GM20431 (cell line): Measurements from ENCODE around the gene EYA2.

Experiments
- in situ Hi-C: fragments of 300-500 bp; cut with MseI, MboI; formaldehyde crosslinking; loops from one replicate; pipeline ENCODE4 v1.15.0; 2020; ENCODE audit warnings: low sequenced_read_pairs; ENCODE audit not compliant: unreplicated experiment

The EYA2 gene

DNA sequence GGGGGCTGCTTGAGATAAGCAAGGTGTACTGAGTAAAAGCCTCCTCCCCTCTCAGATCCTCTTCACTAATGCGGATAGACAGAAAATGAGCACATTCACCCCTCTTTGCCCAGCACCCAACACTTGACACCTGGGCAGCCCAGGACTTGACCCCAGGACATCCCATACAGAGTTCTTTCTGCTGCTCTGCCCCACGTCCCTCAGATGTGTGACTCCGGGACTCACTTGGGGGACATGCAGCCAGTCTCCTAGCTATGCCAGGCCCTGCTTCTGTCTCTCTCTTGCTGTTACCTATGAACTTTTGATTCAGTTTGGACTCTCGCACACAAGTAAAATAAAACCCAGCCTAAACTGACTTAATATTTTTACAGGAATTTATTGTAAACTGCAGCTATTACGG lies 159.9 kb downstream of the EYA2 start:
- in situ Hi-C loops = no loop called here

- in situ Hi-C loops = no loop called here
These were observed 160.3 kb downstream of the EYA2 start for GRCh38 chr20:47054945-47055344.

- in situ Hi-C loops = no loop called here
These were observed 161.2 kb downstream of the EYA2 start for GRCh38 chr20:47055699-47056369.

DNA sequence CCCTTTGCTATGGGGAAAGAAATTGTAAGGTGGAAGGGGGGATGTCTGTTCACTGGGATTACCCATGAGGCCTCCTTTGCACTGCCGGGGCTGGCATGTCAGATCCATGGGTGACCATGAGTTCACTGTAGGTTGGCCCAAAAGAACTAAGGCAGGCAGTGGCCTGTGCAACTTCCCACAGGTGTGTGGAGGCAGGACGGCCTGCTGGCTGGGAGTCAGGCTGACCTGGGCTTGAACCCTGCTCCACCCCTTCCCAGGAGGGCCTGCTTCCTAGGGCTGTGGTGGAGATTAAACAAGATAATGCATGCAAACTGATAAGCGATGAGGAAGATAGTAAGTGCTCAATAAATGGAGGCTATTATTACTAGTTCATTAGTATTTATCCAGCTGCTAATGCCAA lies 163.0 kb downstream of the EYA2 start:
- in situ Hi-C loops = no loop called here

GRCh38 chr20:47058236-47058635 lies 163.6 kb downstream of the EYA2 start:
- in situ Hi-C loops = no loop called here

DNA sequence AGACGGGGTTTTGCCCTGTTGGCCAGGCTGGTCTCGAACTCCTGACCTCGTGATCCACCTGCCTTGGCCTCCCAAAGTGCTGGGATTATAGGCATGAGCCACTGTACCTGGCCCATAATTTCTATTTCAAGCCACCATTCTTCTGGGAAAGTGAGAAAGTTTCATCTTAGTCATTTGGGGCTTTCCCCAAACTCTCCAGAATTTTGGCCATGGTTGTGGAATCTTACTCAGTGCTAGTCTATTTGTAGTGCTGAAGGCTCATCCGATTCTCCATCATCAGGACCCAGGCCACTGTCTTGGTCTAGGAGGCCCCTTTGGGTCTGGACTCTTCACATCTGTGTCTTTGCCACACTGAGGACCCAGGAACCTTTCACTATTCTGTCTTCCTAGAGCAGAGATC lies 164.9 kb downstream of the EYA2 start:
- in situ Hi-C loops = no loop called here

DNA sequence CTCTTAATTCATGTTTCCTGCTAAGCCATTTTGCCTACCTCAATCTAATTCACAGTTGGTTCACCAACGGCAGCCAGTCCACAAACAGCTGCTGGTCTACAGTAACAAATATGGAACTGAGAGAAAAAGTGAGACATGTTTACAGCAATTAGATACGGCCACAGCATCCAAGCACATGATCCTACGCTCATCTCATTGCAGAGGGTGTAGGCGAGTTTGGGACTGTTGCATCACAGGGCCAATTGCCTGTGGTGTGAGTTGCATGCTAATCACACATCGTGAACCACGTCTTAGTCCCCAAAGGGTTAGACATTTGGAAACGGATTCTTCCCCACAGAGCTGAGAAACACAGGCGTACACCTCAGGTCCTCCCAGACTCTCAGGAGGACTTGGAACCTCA lies 166.9 kb downstream of the EYA2 start:
- in situ Hi-C loops = no loop called here

- in situ Hi-C loops = no loop called here
These were observed 167.7 kb downstream of the EYA2 start for GRCh38 chr20:47062226-47062890.

DNA sequence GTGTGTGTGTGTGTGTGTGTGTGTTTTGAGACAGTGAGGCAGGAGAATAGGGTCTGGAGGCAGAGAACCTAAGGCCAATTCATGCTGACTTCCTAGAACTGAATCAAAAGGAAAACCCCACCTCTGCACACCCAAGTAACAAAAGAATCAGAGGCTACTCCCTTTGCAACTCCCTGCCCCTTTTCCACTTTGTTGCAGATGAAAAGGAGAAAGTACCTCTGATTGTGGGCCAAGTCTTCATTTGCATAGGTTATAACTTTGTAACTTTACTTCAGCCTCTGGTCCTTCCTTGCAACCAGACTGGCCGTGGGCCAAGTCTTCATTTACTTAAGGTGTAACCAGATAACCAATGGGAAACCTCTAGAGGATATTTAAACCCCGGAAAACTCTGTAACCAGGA lies 168.8 kb downstream of the EYA2 start:
- in situ Hi-C loops = no loop called here

DNA sequence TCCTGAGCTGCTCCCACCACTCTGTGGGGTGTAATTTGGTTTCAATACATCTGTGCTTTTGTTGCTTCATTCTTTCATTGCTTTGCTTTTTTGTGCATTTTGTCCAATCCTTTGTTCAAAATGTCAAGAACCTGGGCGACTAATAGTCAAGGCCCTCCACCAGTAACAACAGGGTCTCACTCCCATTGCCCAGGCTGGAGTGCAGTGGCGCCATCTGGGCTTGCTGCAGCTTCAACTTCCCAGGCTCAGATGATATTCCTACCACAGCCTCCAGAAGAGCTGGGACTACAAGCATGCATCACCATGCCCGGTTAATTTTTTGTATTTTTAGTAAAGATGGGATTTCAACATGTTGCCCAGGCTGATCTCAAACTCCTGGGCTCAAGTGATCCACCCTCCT lies 169.2 kb downstream of the EYA2 start:
- in situ Hi-C loops = no loop called here

DNA sequence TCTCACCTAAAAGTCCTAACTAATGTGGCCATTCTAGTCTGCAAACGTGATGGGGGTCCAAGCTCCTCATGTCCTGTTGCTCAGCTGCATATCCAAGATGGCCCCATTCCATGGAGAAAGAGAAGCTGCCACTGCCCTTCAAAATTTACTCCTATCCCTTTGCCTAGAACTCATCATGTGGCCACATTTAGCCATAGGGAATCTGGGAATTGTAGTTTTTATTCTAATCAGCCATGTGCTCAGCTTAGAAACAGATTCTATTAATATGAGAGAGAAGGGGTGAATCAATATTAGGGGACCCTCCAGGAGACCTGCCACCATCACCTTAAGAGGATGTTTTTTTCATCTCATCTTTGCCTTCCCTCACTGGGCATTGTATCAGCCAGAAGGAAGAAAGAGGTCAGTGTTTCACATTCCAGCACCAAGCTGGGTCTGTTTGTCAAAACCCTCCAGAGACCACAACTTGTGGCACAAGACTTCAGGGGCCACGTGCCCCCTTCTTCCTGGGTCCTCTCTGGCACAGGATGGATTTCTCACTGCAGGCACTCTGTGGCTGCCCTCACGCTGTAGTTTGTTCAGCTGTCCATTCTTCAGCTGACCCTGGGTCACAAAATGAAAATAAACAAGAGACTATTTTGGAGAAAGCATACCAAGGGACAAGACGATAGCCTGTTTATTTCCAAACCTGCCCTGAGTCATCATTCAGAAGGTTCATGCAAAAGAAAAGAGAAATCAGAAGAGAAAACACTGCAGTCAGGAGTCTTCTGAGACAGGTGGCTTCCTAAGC lies 172.0 kb downstream of the EYA2 start:
- in situ Hi-C loops = no loop called here

DNA sequence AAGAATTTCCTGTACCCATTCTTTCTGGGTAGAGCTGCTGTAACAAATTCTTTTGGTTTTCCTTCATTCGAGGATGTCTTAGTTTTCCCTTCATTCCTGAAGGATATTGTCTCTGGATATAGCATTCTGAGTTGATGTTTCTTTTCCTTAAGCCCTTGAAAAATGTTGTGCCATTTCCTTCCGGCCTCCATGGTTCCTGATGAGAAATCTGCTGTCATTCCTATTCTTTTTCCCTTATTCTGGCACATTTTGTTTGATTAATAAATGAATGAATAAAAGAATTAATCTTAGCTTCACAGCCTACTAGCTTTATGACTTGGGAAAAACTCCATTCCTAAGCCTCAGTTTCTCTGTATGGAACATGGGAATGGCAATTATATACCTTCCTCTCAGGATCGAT lies 173.1 kb downstream of the EYA2 start:
- in situ Hi-C loops = no loop called here

GRCh38 chr20:47070176-47070575 lies 175.5 kb downstream of the EYA2 start:
- in situ Hi-C loops = no loop called here

DNA sequence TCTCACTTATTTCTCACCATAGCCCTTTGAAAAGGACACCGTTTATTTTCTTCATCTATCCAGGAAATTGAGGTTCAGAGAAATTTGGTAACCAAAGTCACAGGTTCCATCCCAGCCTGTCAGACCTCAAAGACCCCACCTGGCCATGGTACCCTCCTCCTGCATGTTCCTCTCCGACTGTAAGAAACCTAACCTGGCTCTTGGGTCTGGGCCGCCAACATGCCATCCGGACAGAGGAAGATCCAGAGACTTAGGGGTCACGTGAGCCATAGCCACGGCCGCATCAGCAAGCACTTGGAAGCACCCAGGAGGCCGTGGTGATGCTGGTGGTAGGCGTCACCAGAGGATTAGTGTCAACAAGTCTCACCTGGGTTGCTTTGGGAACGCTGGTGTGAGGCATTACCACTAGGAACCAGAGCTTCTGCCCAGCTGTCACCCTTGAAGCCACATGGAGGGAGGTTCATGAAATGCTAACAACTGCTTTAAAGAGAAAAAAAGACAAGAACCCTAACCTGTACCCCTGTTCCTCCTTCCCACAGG lies 177.1 kb downstream of the EYA2 start:
- in situ Hi-C loops = no loop called here

GRCh38 chr20:47073766-47074475 lies 179.3 kb downstream of the EYA2 start:
- in situ Hi-C loops = no loop called here

DNA sequence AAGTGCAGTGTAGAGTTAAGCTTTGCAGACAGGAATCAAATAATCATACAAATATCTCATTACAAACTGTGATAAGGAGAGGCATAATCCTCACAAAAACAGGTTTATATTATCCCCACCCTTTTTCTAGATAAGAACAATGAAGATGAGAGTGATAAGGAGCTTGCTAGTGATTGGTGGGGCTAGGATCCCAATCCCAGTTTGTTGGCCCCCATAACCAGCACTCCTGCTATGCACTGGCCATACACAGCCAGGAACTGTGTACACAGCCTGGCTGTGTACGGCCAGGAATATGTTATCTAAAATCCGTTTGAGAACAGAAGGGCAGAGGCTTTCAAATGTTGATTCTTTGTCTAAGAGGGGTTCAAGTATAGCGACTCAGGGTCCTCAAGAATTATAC lies 180.6 kb downstream of the EYA2 start:
- in situ Hi-C loops = no loop called here

- in situ Hi-C loops = no loop called here
These were observed 184.4 kb downstream of the EYA2 start for GRCh38 chr20:47079047-47079446.

DNA sequence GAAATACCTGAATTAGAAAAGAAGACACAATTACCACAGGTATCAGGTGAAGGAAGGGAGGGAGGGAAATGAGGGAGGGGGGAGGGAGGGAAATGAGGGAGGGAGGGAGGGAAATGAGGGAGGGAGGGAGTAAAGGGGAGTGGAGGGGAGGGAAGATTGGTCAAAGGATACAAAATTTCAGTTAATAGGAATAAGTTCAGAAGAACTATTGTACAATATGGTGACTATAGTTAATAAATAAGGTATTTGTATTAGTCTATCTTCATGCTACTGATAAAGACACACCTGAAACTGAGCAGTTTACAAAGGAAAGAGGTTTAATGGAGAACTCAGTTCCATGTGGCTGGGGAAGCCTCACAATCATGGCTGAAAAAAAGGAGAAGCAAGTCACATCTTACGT lies 185.7 kb downstream of the EYA2 start:
- in situ Hi-C loops = no loop called here

DNA sequence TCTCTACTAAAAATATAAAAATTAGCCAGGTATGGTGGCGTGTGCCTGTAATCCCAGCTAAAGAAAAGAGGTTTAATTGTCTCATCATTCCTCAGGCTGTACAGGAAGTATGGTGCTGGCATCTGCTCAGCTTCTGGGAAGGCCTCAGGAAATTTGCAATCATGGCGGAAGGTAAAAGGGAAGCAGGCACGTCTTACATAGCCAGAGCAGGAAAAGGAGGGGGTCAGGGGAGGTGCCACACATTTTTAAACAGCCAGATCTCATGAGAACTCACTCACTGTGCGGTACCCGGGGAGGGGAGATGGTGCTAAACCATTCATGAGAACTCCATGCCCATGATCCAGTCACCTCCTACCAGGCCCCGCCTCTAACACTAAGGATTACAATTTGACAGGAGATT lies 191.7 kb downstream of the EYA2 start:
- in situ Hi-C loops = no loop called here

GRCh38 chr20:47088335-47088734 lies 193.7 kb downstream of the EYA2 start:
- in situ Hi-C loops = no loop called here
